WTC11 (cell line): ENCODE measurements around the gene HLTF. TPM values are rescaled to one million over a fixed set of nuclear protein-coding genes. Genes with fewer than 3 reads are reported as not detected.

Experiments
- ATAC-seq: fragments of 200-7000 bp; cut with Tn5 transposase; 2 replicates; pipeline ENCODE4 v1.10.0; 2021; ENCODE audit warnings: mild to moderate bottlenecking, moderate library complexity
- CTCF ChIA-PET: fragments of 300-600 bp; sonication (Branson Sonifier 250); formaldehyde crosslinking; loops from one replicate; lab custom pipeline; 2021; ENCODE audit warnings: antibody characterized with exemption; lab: Charles Lee
- POLR2A ChIA-PET: fragments of 350-600 bp; sonication (Branson Sonifier 250); formaldehyde crosslinking; loops from one replicate; lab custom pipeline; 2021; ENCODE audit warnings: antibody characterized with exemption; lab: Charles Lee
- DNase-seq: peaks from one replicate; pipeline ENCODE4 v3.0.0; 2021; ENCODE audit warnings: low spot score
- H3K27ac Mint-ChIP-seq: 2 replicates; pipeline ENCODE4 v1.8.0; 2021; ENCODE audit warnings: mixed read lengths
- H3K27me3 Mint-ChIP-seq: 2 replicates; pipeline ENCODE4 v1.8.0; 2021; ENCODE audit warnings: low read depth, mild to moderate bottlenecking, moderate library complexity, mixed read lengths
- H3K36me3 Mint-ChIP-seq: 2 replicates; pipeline ENCODE4 v1.8.0; 2021; ENCODE audit warnings: mixed read lengths
- H3K4me1 Mint-ChIP-seq: 2 replicates; pipeline ENCODE4 v1.8.0; 2022; ENCODE audit warnings: mixed read lengths
- H3K4me3 Mint-ChIP-seq: 2 replicates; pipeline ENCODE4 v1.8.0; 2021; ENCODE audit warnings: mild to moderate bottlenecking, moderate library complexity, mixed read lengths
- H3K9me3 Mint-ChIP-seq: 2 replicates; pipeline ENCODE4 v1.8.0; 2021; ENCODE audit warnings: mixed read lengths
- AFF4 ChIP-seq: sonication (generic); formaldehyde crosslinking; IDR thresholded peaks from 2 replicates; pipeline ENCODE4 v1.8.1; 2023; ENCODE audit warnings: mild to moderate bottlenecking, missing genetic modification reagents, borderline replicate concordance
- CREM ChIP-seq: sonication (generic); formaldehyde crosslinking; IDR thresholded peaks from 2 replicates; pipeline ENCODE4 v1.8.1; 2022; ENCODE audit warnings: mild to moderate bottlenecking, missing genetic modification reagents, moderate library complexity
- ESRRA ChIP-seq: sonication (generic); formaldehyde crosslinking; IDR thresholded peaks from 2 replicates; pipeline ENCODE4 v1.8.1; 2022; ENCODE audit warnings: mild to moderate bottlenecking, missing genetic modification reagents, borderline replicate concordance
- GABPB1 ChIP-seq: sonication (generic); formaldehyde crosslinking; IDR thresholded peaks from 2 replicates; pipeline ENCODE4 v1.8.1; 2023; ENCODE audit warnings: mild to moderate bottlenecking, missing genetic modification reagents
- GTF2I ChIP-seq: fragments of 250-450 bp; sonication (Bioruptor Pico); conservative IDR thresholded peaks from 2 replicates; pipeline ENCODE4 v1.4.0; 2021; ENCODE audit warnings: mild to moderate bottlenecking
- HMGXB4 ChIP-seq: sonication (generic); formaldehyde crosslinking; IDR thresholded peaks from 2 replicates; pipeline ENCODE4 v1.8.1; 2023; ENCODE audit warnings: mild to moderate bottlenecking, moderate library complexity, missing genetic modification reagents
- KAT7 ChIP-seq: sonication (generic); formaldehyde crosslinking; IDR thresholded peaks from 2 replicates; pipeline ENCODE4 v1.8.1; 2023; ENCODE audit warnings: missing genetic modification reagents, mild to moderate bottlenecking, borderline replicate concordance
- MAX ChIP-seq: sonication (generic); formaldehyde crosslinking; IDR thresholded peaks from 2 replicates; pipeline ENCODE4 v1.8.0; 2022; ENCODE audit warnings: mild to moderate bottlenecking, missing genetic modification reagents
- MLX ChIP-seq: sonication (generic); formaldehyde crosslinking; IDR thresholded peaks from 2 replicates; pipeline ENCODE4 v1.8.1; 2023; ENCODE audit warnings: mild to moderate bottlenecking, missing genetic modification reagents, moderate library complexity
- SMAD4 ChIP-seq: sonication (generic); formaldehyde crosslinking; IDR thresholded peaks from 2 replicates; pipeline ENCODE4 v1.8.0; 2022; ENCODE audit warnings: mild to moderate bottlenecking, missing genetic modification reagents
- SOX15 ChIP-seq: fragments of 250-450 bp; sonication (Bioruptor Pico); IDR thresholded peaks from 2 replicates; pipeline ENCODE4 v1.9.0; 2021; ENCODE audit warnings: mild to moderate bottlenecking
- TEAD4 ChIP-seq: sonication (generic); formaldehyde crosslinking; IDR thresholded peaks from 2 replicates; pipeline ENCODE4 v1.8.0; 2022; ENCODE audit warnings: mild to moderate bottlenecking, missing genetic modification reagents
- TP53 ChIP-seq: sonication (generic); formaldehyde crosslinking; IDR thresholded peaks from 2 replicates; pipeline ENCODE4 v1.8.1; 2023; ENCODE audit warnings: mild to moderate bottlenecking, missing genetic modification reagents
- USF2 ChIP-seq: sonication (generic); formaldehyde crosslinking; IDR thresholded peaks from 2 replicates; pipeline ENCODE4 v1.8.1; 2023; ENCODE audit warnings: mild to moderate bottlenecking, missing genetic modification reagents, moderate library complexity
- ZBTB21 ChIP-seq: sonication (generic); formaldehyde crosslinking; IDR thresholded peaks from 2 replicates; pipeline ENCODE4 v1.8.1; 2023; ENCODE audit warnings: mild to moderate bottlenecking, missing genetic modification reagents, borderline replicate concordance
- ZMAT4 ChIP-seq: fragments of 250-450 bp; sonication (Bioruptor Pico); IDR thresholded peaks from 2 replicates; pipeline ENCODE4 v1.9.0; 2021; ENCODE audit warnings: mild to moderate bottlenecking
- ZNF232 ChIP-seq: sonication (generic); formaldehyde crosslinking; IDR thresholded peaks from 2 replicates; pipeline ENCODE4 v1.8.0; 2022; ENCODE audit warnings: mild to moderate bottlenecking, missing genetic modification reagents
- ZNF281 ChIP-seq: sonication (generic); formaldehyde crosslinking; IDR thresholded peaks from 2 replicates; pipeline ENCODE4 v1.8.0; 2023; ENCODE audit warnings: mild to moderate bottlenecking, missing genetic modification reagents
- ZNF317 ChIP-seq: sonication (generic); formaldehyde crosslinking; IDR thresholded peaks from 2 replicates; pipeline ENCODE4 v1.8.1; 2023; ENCODE audit warnings: low read depth, mild to moderate bottlenecking, moderate library complexity, missing genetic modification reagents, borderline replicate concordance
- ZNF423 ChIP-seq: fragments of 250-450 bp; sonication (Bioruptor Pico); IDR thresholded peaks from 2 replicates; pipeline ENCODE4 v2.1.2; 2022; ENCODE audit warnings: mild to moderate bottlenecking, moderate library complexity
- total RNA-seq: library from RNA; stranded (reverse); gene quantifications from 3 replicates; pipeline ENCODE4 v1.2.3, GENCODE V29; 2021

Gene HLTF
- total RNA-seq, 1 experiment from 2014 or later, result 62.4 TPM

GRCh38 chr3:148998715-148999423 lies 87.5 kb downstream of the HLTF start (continued):
- TF ChIP-seq AFF4, result no peak
- TF ChIP-seq GABPB1 (CRISPR knock-in tag), result no peak

- peaks cover 43% of the 10 kb centered on the region for H3K4me1 Mint-ChIP-seq
- ChIA-PET CTCF (interaction anchor here (1.2 to 2.0 kb wide), 2 partner anchors 43 to 48 kb away, joined by 5 to 9 read pairs; no protein-coding TSS in a partner anchor), POLR2A (no interaction called here)
- H3K27ac Mint-ChIP-seq, result peak overlapping the region; percentile 85
- TF ChIP-seq ZNF281 (no peak), SMAD4 (no peak), HMGXB4 (CRISPR knock-in tag) (no peak), CREM (CRISPR knock-in tag) (no peak), USF2 (CRISPR knock-in tag) (no peak), TEAD4 (no peak), SOX15 (CRISPR knock-in tag) (no peak), MAX (no peak), ZNF423 (CRISPR knock-in tag) (no peak), KAT7 (no peak), TP53 (CRISPR knock-in tag) (no peak), ESRRA (CRISPR knock-in tag) (no peak), ZNF232 (CRISPR knock-in tag) (no peak), ZBTB21 (CRISPR knock-in tag) (no peak), AFF4 (no peak), ZMAT4 (CRISPR knock-in tag) (no peak), GTF2I (no peak), MLX (CRISPR knock-in tag) (no peak), ZNF317 (no peak)
- H3K27me3 Mint-ChIP-seq, result no peaks in the 10 kb centered on the region
- no peaks in the 10 kb centered on the region for H3K9me3 Mint-ChIP-seq
- ATAC-seq (no peak), DNase-seq (no peak)
- H3K4me3 Mint-ChIP-seq, result no peak overlapping the region
- H3K36me3 Mint-ChIP-seq, result peaks cover 24% of the 10 kb centered on the region
These were observed 88.0 kb downstream of the HLTF start for GRCh38 chr3:148998297-148998696.
